ENCODE results near the gene APOA4. TPM values are rescaled to one million over a fixed set of nuclear protein-coding genes. Genes with fewer than 3 reads are reported as not detected.
A peak's percentile ranks its signal among the peaks of the same experiment; 100 is the strongest.

APOA4 gene
- total RNA-seq, 3 donors from 2014 or later: not detected

- H3K4me1 Mint-ChIP-seq (ENCODE audit: low read depth): peaks cover 48% of the 10 kb centered on the region
- no peaks in the 10 kb centered on the region for H3K9me3 Mint-ChIP-seq
- no peak for ATAC-seq
Measured at GRCh38 chr11:116773203-116774097, 49.7 kb downstream of the APOA4 start.

GRCh38 chr11:116772443-116773202 lies 50.5 kb downstream of the APOA4 start, which contains the start of gene BUD13:
Gene BUD13 (minus strand): TSS chr11:116772987. CDS start chr11:116772964, 23 bp downstream.
- Mint-ChIP-seq H3K4me3 (peak within 1 kb of the TSS; percentile 98), H3K36me3 (ENCODE audit: insufficient read depth) (peaks cover 19% of the 10 kb centered on the region), H3K4me1 (ENCODE audit: low read depth) (peaks cover 45% of the 10 kb centered on the region), H3K9me3 (no peaks in the 10 kb centered on the region), H3K27me3 (ENCODE audit: low read depth) (no peaks in the 10 kb centered on the region)
- ATAC-seq (peak; percentile 90 to 92), DNase-seq (peak; percentile 91)

More at GRCh38 chr11:116773203-116774097, 49.7 kb downstream of the APOA4 start:
- no peaks in the 10 kb centered on the region for H3K27me3 Mint-ChIP-seq (ENCODE audit: low read depth)
- peaks cover 26% of the 10 kb centered on the region for H3K36me3 Mint-ChIP-seq (ENCODE audit: insufficient read depth)
- H3K4me3 Mint-ChIP-seq: peak overlapping the region; percentile 98
- no peak for DNase-seq

- no peaks in the 10 kb centered on the region for H3K9me3 Mint-ChIP-seq
- peaks cover 17% of the 10 kb centered on the region for H3K36me3 Mint-ChIP-seq (ENCODE audit: insufficient read depth)
- H3K27me3 Mint-ChIP-seq (ENCODE audit: low read depth): no peaks in the 10 kb centered on the region
- DNase-seq (no peak), ATAC-seq (no peak)
- H3K4me1 Mint-ChIP-seq (ENCODE audit: low read depth): peaks cover 44% of the 10 kb centered on the region
- peak overlapping the region; percentile 98 for H3K4me3 Mint-ChIP-seq
Measured at GRCh38 chr11:116771935-116772334, 51.2 kb downstream of the APOA4 start.

Other genes with a start within 250 kb of the APOA4 start
- 10 to 100 TPM; 26.3 to 28.5 (median 27.7) TPM for gene BUD13, start 50.3 kb downstream of the APOA4 start, total RNA-seq
- gene ZPR1, start 35.3 kb downstream of the APOA4 start, total RNA-seq: 100 to 1,000 TPM; 140 to 145 (median 142) TPM
- not detected for gene APOA5, start 31.4 kb downstream of the APOA4 start, total RNA-seq
- gene APOC3, start 6.6 kb upstream of the APOA4 start, total RNA-seq: 1 to 10 TPM in 2 of 3 donors, under 1 TPM in 1; 0.82 to 4.0 (median 2.0) TPM
- gene APOA1, start 14.3 kb upstream of the APOA4 start, total RNA-seq: 1 to 10 TPM; 1.4 to 2.9 (median 2.1) TPM